Ishikawa (cell line): ENCODE results near the gene DVL3.

Experiments
- CREB1 ChIP-seq: IDR thresholded peaks from 2 replicates; pipeline ENCODE4 v1.6.1; 2012; ENCODE audit warnings: low read depth
- FOXM1 ChIP-seq: IDR thresholded peaks from 2 replicates; pipeline ENCODE4 v1.6.1; 2012; ENCODE audit warnings: low read depth, borderline replicate concordance
- RAD21 ChIP-seq: IDR thresholded peaks from 2 replicates; pipeline ENCODE4 v1.6.1; 2012; ENCODE audit warnings: low read depth
- TF ChIP-seq, protein P1 (sequence below): IDR thresholded peaks from 2 replicates; pipeline ENCODE4 v1.6.1; 2012

DNA sequence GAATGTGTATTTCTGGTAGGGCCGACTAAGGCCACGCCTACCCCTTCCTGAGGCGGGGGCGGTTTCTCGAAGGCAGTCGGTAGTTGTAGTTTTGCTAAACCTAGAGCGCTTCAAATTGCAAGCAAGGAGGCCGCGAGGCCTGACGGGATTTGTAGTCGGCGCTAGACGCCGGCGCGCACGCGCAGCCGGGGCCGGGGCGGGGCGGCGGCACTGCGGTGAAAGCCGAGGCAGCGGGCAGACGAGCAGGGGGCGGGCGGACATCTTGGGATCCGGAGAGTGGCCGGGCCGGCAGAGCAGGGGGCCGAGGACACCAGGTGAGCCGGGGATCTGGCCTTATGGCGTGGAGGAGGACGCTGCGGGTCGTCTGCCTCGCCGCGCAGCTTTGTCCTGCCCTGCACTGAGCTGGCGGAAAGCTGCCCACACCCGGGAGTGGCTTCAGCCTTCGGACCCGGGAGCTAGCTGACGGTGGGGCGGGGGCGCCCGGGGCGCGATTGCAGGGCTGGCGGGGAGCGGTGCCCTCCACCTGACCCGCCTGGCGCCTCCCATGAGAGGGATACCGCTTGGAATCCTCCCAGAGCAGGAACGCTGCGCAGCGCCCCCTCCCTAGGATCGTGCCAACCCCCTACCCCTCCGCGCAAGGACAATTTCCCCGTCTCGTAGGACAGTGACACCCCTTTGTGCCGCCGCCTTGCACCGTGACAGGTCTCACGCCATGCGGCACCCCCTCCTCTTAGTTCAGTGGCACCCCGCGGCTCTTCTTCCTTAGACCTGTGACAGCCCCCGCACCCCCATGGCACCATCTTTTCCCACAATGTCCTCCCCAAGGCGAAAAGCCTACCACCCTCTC lies 19.7 kb downstream of the DVL3 start, which contains the start of gene AP2M1:
- TF ChIP-seq CREB1 (peak; percentile 71), RAD21 (no peak), FOXM1 (no peak)
- TF ChIP-seq, protein P1, sequence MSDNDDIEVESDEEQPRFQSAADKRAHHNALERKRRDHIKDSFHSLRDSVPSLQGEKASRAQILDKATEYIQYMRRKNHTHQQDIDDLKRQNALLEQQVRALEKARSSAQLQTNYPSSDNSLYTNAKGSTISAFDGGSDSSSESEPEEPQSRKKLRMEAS = peak; percentile 47; the same call in 1 of the 2 replicates
